ENCODE measurements around the gene CASZ1. TPM values are rescaled to one million over a fixed set of nuclear protein-coding genes. Genes with fewer than 3 reads are reported as not detected.

Gene CASZ1
- total RNA-seq, 4 donors from 2014 or later: 21.9 to 60.2 (median 29.6) TPM

DNA sequence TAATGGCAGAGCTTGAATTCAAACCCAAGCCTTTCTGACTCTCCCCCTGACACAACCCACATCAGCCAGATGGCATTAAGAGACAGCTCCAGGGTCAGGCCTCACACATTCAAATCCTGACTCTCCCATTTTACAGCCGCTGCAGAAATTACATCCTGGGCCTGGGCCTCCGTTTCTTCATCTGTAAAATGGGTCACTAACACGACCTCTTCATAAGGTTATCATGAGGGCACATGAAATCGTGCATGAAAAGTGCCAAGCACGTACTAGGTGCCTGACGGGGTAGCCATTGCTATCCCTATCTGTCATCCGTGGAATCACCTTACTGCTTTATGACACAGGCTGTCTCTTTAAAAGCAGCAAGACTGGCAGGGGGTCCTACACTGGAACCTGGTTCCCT lies 19.8 kb upstream of the CASZ1 start:
- no peaks in the 10 kb centered on the region for H3K36me3 ChIP-seq
- H3K27me3 ChIP-seq: peaks cover 0 to 5% (median 0%) of the 10 kb centered on the region in 4 donors
- H3K4me1 ChIP-seq: peaks cover 0 to 11% (median 0%) of the 10 kb centered on the region in 4 donors
- TF ChIP-seq POLR2AphosphoS5 (IDR thresholded peaks at IDR 0.05) (no peak), POLR2A (IDR thresholded peaks at IDR 0.05; ENCODE audit: low read depth) (no peak), EP300 (IDR thresholded peaks at IDR 0.05) (no peak)
- TF ChIP-seq, protein P1, sequence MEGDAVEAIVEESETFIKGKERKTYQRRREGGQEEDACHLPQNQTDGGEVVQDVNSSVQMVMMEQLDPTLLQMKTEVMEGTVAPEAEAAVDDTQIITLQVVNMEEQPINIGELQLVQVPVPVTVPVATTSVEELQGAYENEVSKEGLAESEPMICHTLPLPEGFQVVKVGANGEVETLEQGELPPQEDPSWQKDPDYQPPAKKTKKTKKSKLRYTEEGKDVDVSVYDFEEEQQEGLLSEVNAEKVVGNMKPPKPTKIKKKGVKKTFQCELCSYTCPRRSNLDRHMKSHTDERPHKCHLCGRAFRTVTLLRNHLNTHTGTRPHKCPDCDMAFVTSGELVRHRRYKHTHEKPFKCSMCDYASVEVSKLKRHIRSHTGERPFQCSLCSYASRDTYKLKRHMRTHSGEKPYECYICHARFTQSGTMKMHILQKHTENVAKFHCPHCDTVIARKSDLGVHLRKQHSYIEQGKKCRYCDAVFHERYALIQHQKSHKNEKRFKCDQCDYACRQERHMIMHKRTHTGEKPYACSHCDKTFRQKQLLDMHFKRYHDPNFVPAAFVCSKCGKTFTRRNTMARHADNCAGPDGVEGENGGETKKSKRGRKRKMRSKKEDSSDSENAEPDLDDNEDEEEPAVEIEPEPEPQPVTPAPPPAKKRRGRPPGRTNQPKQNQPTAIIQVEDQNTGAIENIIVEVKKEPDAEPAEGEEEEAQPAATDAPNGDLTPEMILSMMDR (IDR thresholded peaks at IDR 0.05): no peak
- H3K9me3 ChIP-seq: no peaks in the 10 kb centered on the region
- H3K4me3 ChIP-seq: no peak overlapping the region
- 95% methylated on average over 7 of the region's 7 CpGs for WGBS
- intact Hi-C loops (cut with DNase I): no loop called here
- DNase-seq (ENCODE audit: extremely low spot score): no peak
- no peak overlapping the region for H3K27ac ChIP-seq (replicated peaks in 1 of 4)

DNA sequence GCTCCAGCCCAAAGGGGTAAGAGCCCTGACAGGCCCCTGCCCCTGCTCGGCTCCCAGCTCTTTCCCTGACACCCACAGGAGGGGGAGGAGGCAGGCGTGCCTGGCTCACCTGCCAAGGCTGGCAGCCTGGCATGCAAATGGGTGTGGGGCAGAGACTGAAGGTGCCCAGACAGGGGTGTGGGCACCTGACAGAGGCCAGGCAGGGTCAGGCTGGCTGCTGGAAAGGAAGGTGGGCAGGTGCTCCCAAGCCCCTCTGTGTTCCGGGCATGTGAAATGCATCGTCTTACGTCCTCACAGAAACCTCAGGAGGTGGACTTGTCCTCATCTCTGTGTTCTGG lies 19.4 kb upstream of the CASZ1 start:
- 100% methylated on average over 2 of the region's 5 CpGs for WGBS
- Histone ChIP-seq H3K4me1 (peaks cover 0 to 11% (median 0%) of the 10 kb centered on the region in 4 donors), H3K4me3 (no peak overlapping the region), H3K36me3 (no peaks in the 10 kb centered on the region), H3K9me3 (no peaks in the 10 kb centered on the region), H3K27ac (replicated peaks in 1 of 4) (no peak overlapping the region), H3K27me3 (peaks cover 0 to 5% (median 0%) of the 10 kb centered on the region in 4 donors)
- DNase-seq (ENCODE audit: extremely low spot score): no peak
- TF ChIP-seq, protein P1 (IDR thresholded peaks at IDR 0.05): no peak
- TF ChIP-seq POLR2AphosphoS5 (IDR thresholded peaks at IDR 0.05) (no peak), POLR2A (IDR thresholded peaks at IDR 0.05; ENCODE audit: low read depth) (no peak)
- intact Hi-C loops (cut with DNase I): no loop called here

DNA sequence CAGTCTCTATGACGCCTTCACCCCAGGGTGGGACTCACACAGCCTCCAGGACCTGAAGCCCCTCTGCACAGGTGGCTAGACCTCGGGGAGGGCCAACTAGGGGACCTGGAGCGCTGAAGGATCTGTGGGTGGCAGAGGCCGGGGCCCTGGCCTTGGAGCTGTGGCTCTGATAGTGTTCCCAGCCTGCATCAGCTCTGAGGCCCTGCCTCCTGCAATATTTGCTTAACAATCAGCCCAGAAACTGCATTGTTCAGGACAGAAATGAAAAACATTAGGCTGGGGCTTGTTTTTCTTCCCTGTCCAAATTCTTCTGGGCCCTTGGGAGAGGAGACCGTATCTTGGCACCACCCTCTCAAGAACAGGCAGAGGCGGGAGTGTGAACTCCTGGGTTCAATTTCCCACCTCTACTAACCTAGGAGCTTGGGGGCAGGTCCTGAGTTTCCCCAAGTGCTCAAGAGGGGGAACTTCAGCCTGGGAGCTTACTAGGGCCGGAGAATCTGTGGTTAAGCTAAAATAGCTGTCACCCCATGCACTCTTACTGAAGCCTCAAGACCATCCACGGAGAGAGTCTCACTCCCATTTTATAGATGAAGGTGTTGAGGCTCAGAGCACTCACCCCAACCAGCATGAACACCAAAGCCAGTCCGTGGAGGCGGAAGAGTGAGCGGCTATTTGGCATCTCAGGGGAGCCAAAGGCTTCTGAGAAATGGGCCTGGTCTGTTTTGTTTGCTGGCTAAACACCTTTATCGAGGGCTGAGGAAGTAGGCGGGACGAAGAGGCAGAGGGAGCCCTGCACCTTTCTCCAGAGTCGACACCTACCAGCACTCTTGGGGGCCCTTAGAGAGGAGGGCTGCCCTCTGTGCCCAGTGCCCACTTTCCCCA lies 18.8 kb upstream of the CASZ1 start:
- intact Hi-C loops (cut with DNase I): no loop called here
- WGBS: 88% methylated on average over 12 of the region's 15 CpGs
- TF ChIP-seq POLR2AphosphoS5 (IDR thresholded peaks at IDR 0.05) (no peak), EP300 (IDR thresholded peaks at IDR 0.05) (no peak), POLR2A (IDR thresholded peaks at IDR 0.05; ENCODE audit: low read depth) (no peak)
- TF ChIP-seq, protein P1 (IDR thresholded peaks at IDR 0.05): no peak

DNA sequence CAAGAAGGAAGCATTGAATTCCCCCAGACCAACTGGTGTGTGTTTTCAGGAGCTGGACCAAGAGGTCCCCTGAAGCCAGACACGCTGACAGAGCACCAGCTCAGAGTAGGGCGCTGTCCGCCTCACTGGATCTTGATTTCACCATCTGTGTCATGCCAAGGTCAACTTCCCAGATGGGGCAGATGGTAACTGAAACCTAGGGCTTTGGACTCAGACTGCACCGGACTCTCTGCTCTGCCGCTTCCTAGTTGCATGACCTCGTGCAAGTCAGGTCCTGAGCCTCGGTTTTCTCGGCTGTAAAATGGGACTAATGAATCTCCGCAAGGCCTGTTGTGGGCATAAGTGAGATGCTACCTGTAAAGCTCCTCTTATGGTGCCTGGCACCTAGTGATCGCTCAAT lies 17.9 kb upstream of the CASZ1 start:
- peaks cover 0 to 2% (median 0%) of the 10 kb centered on the region in 4 donors for H3K4me1 ChIP-seq
- no peak overlapping the region for H3K4me3 ChIP-seq
- H3K27me3 ChIP-seq: peaks cover 0 to 9% (median 0%) of the 10 kb centered on the region in 4 donors
- intact Hi-C loops (cut with DNase I): no loop called here
- H3K36me3 ChIP-seq: no peaks in the 10 kb centered on the region
- TF ChIP-seq POLR2A (IDR thresholded peaks at IDR 0.05; ENCODE audit: low read depth) (no peak), EP300 (IDR thresholded peaks at IDR 0.05) (no peak), POLR2AphosphoS5 (IDR thresholded peaks at IDR 0.05) (no peak)
- TF ChIP-seq, protein P1 (IDR thresholded peaks at IDR 0.05): no peak
- H3K9me3 ChIP-seq: no peaks in the 10 kb centered on the region
- H3K27ac ChIP-seq (replicated peaks in 1 of 4): no peak overlapping the region
- WGBS: 90% methylated on average over 10 of the region's 10 CpGs
- no peak for DNase-seq (ENCODE audit: extremely low spot score)

More for the DNA sequence above, 18.8 kb upstream of the CASZ1 start:
- no peak overlapping the region for H3K27ac ChIP-seq (replicated peaks in 1 of 4)
- H3K36me3 ChIP-seq: no peaks in the 10 kb centered on the region
- H3K4me1 ChIP-seq: peaks cover 0 to 11% (median 0%) of the 10 kb centered on the region in 4 donors
- H3K27me3 ChIP-seq: peaks cover 0 to 5% (median 0%) of the 10 kb centered on the region in 4 donors
- H3K4me3 ChIP-seq: no peak overlapping the region
- no peaks in the 10 kb centered on the region for H3K9me3 ChIP-seq
- no peak for DNase-seq (ENCODE audit: extremely low spot score)
